Nephron (organoid): ENCODE measurements around the gene VPS13C.

Experiments
- H3K27ac Mint-ChIP-seq, 3 experiments: 2 replicates each; pipeline ENCODE4 v1.8.0; 2020; ENCODE audit warnings: mixed read lengths in 3 of 3, mild to moderate bottlenecking in 2 of 3, moderate library complexity in 1 of 3
- H3K27me3 Mint-ChIP-seq: 2 replicates; pipeline ENCODE4 v1.8.0; 2021; ENCODE audit warnings: low read depth, mild to moderate bottlenecking, moderate library complexity, mixed read lengths
- H3K36me3 Mint-ChIP-seq: 2 replicates; pipeline ENCODE4 v1.8.0; 2020; ENCODE audit warnings: low read depth, mixed read lengths
- H3K4me1 Mint-ChIP-seq: 2 replicates; pipeline ENCODE4 v1.8.0; 2020; ENCODE audit warnings: mixed read lengths
- H3K4me3 Mint-ChIP-seq, 3 experiments: 2 replicates each; pipeline ENCODE4 v1.8.0; 2020; ENCODE audit warnings: mild to moderate bottlenecking in 3 of 3, mixed read lengths in 3 of 3, moderate library complexity in 2 of 3
- H3K9me3 Mint-ChIP-seq: 2 replicates; pipeline ENCODE4 v1.8.0; 2020; ENCODE audit warnings: mixed read lengths
- CTCF ChIP-seq, 3 experiments: fragments of 200-600 bp; sonication (generic); IDR thresholded peaks; one replicate each; pipeline ENCODE4 v1.5.0; 2021; ENCODE audit warnings: antibody characterized with exemption in 3 of 3; ENCODE audit not compliant: unreplicated experiment in 3 of 3

VPS13C gene

GRCh38 chr15:61994216-61994615 lies 66.0 kb downstream of the VPS13C start:
- H3K9me3 Mint-ChIP-seq: peaks cover 12% of the 10 kb centered on the region
- H3K27me3 Mint-ChIP-seq: no peaks in the 10 kb centered on the region
- peaks cover 33% of the 10 kb centered on the region for H3K36me3 Mint-ChIP-seq
- no peak overlapping the region for H3K4me3 Mint-ChIP-seq
- no peak overlapping the region for H3K27ac Mint-ChIP-seq
- no peak for TF ChIP-seq CTCF (IDR thresholded peaks at IDR 0.05; ENCODE audit: unreplicated experiment in 3 of 3)
- no peaks in the 10 kb centered on the region for H3K4me1 Mint-ChIP-seq

DNA sequence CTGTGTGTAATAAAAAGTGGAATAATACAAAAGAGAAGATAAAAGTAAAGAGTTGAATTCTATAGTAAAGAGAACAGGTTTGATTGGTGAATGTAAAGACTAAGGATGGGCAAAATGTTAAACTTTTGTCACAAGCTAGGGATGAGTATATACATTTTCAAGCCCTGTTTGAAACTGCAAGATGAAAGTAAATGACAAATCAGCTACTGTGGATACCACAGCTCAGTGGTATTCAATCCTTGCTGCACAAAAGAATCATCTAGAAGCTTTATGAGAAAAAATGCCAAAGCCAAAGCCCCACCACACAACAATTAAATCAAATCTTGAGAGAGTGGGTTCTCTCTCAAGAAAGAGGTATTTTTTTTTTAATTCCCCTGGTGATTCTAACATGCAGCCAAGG lies 67.7 kb downstream of the VPS13C start:
- Mint-ChIP-seq H3K4me1 (no peaks in the 10 kb centered on the region), H3K36me3 (peaks cover 42% of the 10 kb centered on the region), H3K27ac (no peak overlapping the region), H3K4me3 (no peak overlapping the region), H3K27me3 (no peaks in the 10 kb centered on the region), H3K9me3 (peaks cover 19% of the 10 kb centered on the region)
- TF ChIP-seq CTCF (IDR thresholded peaks at IDR 0.05; ENCODE audit: unreplicated experiment in 3 of 3): no peak

DNA sequence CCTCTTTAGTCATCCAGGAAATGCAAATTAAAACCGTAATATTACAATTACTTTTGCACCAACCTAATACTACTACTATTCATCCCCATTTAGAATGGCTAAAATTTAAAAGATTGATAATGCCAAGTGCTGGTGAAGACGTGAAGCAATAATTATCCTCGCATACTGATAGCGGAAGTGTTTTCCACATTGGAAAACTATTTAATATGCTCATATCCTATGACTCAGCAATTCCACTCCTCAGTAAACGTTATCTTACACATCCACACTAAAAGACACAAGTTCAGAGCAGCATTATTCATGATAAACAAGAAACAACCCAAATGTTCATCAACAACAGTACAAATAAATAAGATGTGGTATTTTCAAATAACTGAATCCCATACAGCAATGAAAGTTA lies 70.6 kb downstream of the VPS13C start:
- H3K27ac Mint-ChIP-seq: no peak overlapping the region
- peaks cover 18% of the 10 kb centered on the region for H3K9me3 Mint-ChIP-seq
- peaks cover 5% of the 10 kb centered on the region for H3K4me1 Mint-ChIP-seq
- H3K4me3 Mint-ChIP-seq: no peak overlapping the region
- no peak for TF ChIP-seq CTCF (IDR thresholded peaks at IDR 0.05; ENCODE audit: unreplicated experiment in 3 of 3)
- H3K27me3 Mint-ChIP-seq: no peaks in the 10 kb centered on the region
- peaks cover 42% of the 10 kb centered on the region for H3K36me3 Mint-ChIP-seq

GRCh38 chr15:61987824-61988223 lies 72.4 kb downstream of the VPS13C start:
- H3K4me3 Mint-ChIP-seq: no peak overlapping the region
- H3K4me1 Mint-ChIP-seq: peaks cover 5% of the 10 kb centered on the region
- H3K27ac Mint-ChIP-seq: no peak overlapping the region
- H3K9me3 Mint-ChIP-seq: peaks cover 18% of the 10 kb centered on the region
- no peak for TF ChIP-seq CTCF (IDR thresholded peaks at IDR 0.05; ENCODE audit: unreplicated experiment in 3 of 3)
- H3K36me3 Mint-ChIP-seq: peaks cover 51% of the 10 kb centered on the region
- H3K27me3 Mint-ChIP-seq: no peaks in the 10 kb centered on the region

DNA sequence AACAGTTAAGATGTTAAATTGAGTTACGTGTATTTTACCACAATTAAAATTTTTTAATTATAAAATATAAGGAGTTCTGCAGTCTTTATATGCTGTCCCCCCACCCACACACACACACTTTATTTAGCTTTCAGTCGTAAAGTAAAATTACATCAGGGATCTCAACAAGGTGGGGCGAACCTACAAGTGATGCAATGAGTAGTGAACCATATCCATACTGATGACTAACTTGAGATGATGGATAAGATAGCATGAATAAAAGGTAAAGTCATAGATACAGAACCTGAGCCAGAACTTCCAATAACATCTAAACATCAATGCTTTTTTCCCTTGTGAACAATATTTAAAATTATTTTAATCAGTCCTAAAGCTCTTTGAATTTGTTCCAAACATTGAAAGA lies 77.2 kb downstream of the VPS13C start:
- Mint-ChIP-seq H3K27ac (no peak overlapping the region), H3K9me3 (peaks cover 5% of the 10 kb centered on the region), H3K27me3 (no peaks in the 10 kb centered on the region), H3K4me1 (peaks cover 5% of the 10 kb centered on the region), H3K4me3 (no peak overlapping the region), H3K36me3 (peaks cover 60% of the 10 kb centered on the region)
- no peak for TF ChIP-seq CTCF (IDR thresholded peaks at IDR 0.05; ENCODE audit: unreplicated experiment in 3 of 3)

DNA sequence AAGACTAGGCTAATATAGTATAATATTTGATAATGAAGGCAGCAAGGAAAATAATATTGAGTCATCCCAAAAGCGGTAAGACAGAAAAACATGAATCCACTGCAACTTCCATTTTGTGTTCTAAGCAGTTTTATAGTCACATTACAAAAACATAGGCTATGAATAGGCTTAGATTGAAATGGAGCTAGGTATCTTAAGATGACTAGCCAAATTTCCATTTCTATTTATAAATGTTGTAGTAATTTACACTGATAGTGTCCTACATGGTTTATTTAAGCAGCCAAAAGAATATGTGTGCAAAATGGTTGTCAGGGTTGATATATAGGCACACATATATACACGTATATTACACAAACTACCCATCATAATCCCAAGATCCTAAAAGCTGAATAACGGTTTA lies 82.0 kb downstream of the VPS13C start:
- Mint-ChIP-seq H3K4me1 (no peaks in the 10 kb centered on the region), H3K36me3 (peaks cover 46% of the 10 kb centered on the region), H3K9me3 (no peaks in the 10 kb centered on the region), H3K4me3 (no peak overlapping the region), H3K27me3 (no peaks in the 10 kb centered on the region), H3K27ac (no peak overlapping the region)
- no peak for TF ChIP-seq CTCF (IDR thresholded peaks at IDR 0.05; ENCODE audit: unreplicated experiment in 3 of 3)
